Measurements from ENCODE around the gene NUP37. TPM values are rescaled to one million over a fixed set of nuclear protein-coding genes. Genes with fewer than 3 reads are reported as not detected.
A peak's percentile ranks its signal among the peaks of the same experiment; 100 is the strongest.

Gene NUP37
- total RNA-seq, 1 donor from 2014 or later, result 35.5 TPM

DNA sequence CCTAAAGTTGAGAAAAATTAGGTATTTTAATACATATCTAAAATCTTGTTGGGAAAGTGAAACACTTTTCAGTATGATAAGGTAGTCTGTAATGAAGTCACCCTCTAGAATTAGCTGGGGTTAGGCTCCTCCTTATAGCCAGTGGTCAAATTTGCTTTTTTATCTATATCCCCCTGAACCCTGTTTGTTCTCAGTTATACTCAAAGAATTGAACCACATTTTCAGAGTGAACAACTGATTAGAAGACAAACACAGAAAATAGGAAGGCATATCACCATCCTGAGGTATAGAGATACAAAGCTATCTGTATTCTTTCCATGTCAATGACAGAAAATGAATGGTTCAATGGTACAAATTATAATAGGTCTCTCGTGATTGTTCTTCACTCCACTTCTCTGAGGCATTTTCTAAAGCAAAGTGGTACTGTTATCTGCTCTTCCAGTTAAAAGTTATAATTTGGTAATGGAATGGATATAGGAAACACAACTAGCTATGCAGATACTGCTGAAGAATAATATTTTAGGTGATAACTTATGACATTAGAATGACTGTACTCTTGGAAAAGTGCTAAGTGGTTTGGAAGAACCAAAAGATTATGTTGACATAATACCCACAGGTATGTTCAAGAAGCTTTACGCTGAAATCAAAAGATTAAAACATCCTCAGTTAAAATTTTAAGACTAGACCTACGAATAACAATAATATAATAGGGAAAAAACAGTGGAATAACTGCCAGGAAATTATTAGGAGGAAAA, 85.7 kb downstream of the NUP37 start:
- DNase-seq (ENCODE audit: low read depth), result peak; percentile 62
- no peaks in the 10 kb centered on the region for H3K27me3 ChIP-seq (ENCODE audit: control insufficient read depth, insufficient read depth, low read length)
- peaks cover 1% of the 10 kb centered on the region for H3K36me3 ChIP-seq (ENCODE audit: control insufficient read depth, insufficient read depth, low read length)
- no peak overlapping the region for H3K4me3 ChIP-seq (ENCODE audit: low read depth, low read length)
- FAIRE-seq, result no peak
- TF ChIP-seq, protein P1, sequence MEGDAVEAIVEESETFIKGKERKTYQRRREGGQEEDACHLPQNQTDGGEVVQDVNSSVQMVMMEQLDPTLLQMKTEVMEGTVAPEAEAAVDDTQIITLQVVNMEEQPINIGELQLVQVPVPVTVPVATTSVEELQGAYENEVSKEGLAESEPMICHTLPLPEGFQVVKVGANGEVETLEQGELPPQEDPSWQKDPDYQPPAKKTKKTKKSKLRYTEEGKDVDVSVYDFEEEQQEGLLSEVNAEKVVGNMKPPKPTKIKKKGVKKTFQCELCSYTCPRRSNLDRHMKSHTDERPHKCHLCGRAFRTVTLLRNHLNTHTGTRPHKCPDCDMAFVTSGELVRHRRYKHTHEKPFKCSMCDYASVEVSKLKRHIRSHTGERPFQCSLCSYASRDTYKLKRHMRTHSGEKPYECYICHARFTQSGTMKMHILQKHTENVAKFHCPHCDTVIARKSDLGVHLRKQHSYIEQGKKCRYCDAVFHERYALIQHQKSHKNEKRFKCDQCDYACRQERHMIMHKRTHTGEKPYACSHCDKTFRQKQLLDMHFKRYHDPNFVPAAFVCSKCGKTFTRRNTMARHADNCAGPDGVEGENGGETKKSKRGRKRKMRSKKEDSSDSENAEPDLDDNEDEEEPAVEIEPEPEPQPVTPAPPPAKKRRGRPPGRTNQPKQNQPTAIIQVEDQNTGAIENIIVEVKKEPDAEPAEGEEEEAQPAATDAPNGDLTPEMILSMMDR (IDR thresholded peaks at IDR 0.05; ENCODE audit: insufficient read depth, low read length, severe bottlenecking), result no peak

DNA sequence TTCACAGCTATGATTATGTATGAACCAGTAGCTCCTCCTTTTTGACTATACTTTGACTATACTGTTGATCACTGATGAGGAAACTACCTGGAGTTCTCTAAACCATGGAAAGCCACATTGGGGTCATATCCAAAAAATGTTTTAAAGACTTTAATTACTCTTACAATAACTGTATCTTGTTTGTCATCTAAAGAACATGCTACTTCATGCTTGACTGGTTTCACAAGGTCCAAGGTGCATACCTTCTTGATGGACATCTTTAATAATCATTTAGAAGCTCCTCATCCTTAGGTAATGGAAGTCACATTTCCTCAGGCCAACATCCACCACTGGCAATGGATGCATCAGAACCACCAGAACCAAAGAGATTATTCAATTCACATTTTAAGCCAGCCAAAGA, 88.1 kb downstream of the NUP37 start:
- FAIRE-seq, result no peak
- TF ChIP-seq, protein P1 (IDR thresholded peaks at IDR 0.05; ENCODE audit: insufficient read depth, low read length, severe bottlenecking), result no peak
- H3K27me3 ChIP-seq (ENCODE audit: control insufficient read depth, insufficient read depth, low read length), result no peaks in the 10 kb centered on the region
- DNase-seq (ENCODE audit: low read depth), result no peak
- H3K36me3 ChIP-seq (ENCODE audit: control insufficient read depth, insufficient read depth, low read length), result peaks cover 1% of the 10 kb centered on the region
- no peak overlapping the region for H3K4me3 ChIP-seq (ENCODE audit: low read depth, low read length)

DNA sequence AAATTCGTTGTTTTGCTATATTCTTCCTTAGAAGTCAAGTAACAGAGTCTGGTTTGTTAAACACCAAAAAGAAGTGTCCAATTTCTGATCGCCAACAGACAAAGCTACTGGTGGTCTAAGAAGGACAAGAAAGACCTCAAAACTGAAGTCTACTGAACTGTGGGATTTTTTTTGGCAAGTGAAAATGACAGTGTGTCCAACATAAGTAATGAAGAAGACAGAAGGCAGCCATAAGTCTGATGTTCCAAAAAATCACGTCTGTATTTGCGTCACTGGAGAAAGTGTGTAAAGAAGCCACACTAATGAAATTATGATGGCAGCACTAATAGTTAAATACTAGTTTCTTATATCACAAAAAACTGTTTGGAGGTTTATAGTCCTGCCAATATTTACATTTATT, 90.8 kb downstream of the NUP37 start:
- no peaks in the 10 kb centered on the region for H3K27me3 ChIP-seq (ENCODE audit: control insufficient read depth, insufficient read depth, low read length)
- no peak overlapping the region for H3K4me3 ChIP-seq (ENCODE audit: low read depth, low read length)
- TF ChIP-seq, protein P1 (IDR thresholded peaks at IDR 0.05; ENCODE audit: insufficient read depth, low read length, severe bottlenecking), result no peak
- FAIRE-seq, result no peak
- no peaks in the 10 kb centered on the region for H3K36me3 ChIP-seq (ENCODE audit: control insufficient read depth, insufficient read depth, low read length)
- DNase-seq (ENCODE audit: low read depth), result no peak

DNA sequence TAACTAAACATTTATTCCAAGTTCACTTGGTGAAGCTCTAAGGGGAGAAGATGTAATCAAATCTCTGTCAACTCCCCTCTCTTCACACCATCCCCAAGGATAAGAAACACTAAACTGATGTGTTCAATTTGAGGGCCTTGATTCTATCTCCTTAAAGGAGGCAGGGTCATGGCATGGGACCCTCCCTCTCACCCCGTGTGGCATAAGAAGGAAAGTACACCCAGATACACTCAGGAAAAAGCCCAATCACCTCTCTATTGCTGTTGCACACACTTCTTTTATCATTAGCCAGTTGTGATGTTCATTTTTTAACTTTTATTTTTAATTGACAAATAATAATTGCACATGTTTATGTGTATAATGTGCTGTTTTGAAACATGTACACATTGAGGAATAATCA, 93.2 kb downstream of the NUP37 start:
- DNase-seq (ENCODE audit: low read depth), result no peak
- FAIRE-seq, result no peak

DNA sequence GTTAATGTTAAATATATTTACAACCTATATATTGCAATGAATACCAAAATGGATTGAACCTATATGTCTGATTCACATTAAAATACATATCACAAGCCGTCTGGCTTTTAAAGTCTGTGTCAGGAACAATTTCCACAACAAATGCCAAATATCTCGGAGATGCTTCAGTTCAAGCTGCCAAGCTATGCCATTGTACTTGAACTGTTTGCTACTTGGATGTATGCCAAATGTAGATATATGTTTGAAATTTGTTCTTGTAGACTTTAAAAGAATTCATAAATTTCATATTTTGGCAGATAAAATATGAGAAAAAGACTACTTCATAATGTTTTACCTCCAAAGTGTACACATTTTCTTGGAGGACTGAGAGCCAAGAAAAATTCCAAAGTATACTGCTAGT, 95.1 kb downstream of the NUP37 start:
- no peaks in the 10 kb centered on the region for H3K27me3 ChIP-seq (ENCODE audit: control insufficient read depth, insufficient read depth, low read length)
- FAIRE-seq, result no peak

More for the DNA sequence above, 93.2 kb downstream of the NUP37 start:
- Histone ChIP-seq H3K36me3 (ENCODE audit: control insufficient read depth, insufficient read depth, low read length) (peaks cover 1% of the 10 kb centered on the region), H3K27me3 (ENCODE audit: control insufficient read depth, insufficient read depth, low read length) (no peaks in the 10 kb centered on the region), H3K4me3 (ENCODE audit: low read depth, low read length) (no peak overlapping the region)
- TF ChIP-seq, protein P1 (IDR thresholded peaks at IDR 0.05; ENCODE audit: insufficient read depth, low read length, severe bottlenecking), result no peak

More for the DNA sequence above, 95.1 kb downstream of the NUP37 start:
- TF ChIP-seq, protein P1 (IDR thresholded peaks at IDR 0.05; ENCODE audit: insufficient read depth, low read length, severe bottlenecking), result no peak
- H3K4me3 ChIP-seq (ENCODE audit: low read depth, low read length), result no peak overlapping the region
- peaks cover 1% of the 10 kb centered on the region for H3K36me3 ChIP-seq (ENCODE audit: control insufficient read depth, insufficient read depth, low read length)
- no peak for DNase-seq (ENCODE audit: low read depth)

Data from bronchial epithelial cell (primary cell).